GM19328 (cell line): Measurements from ENCODE around the gene CCDC39.
"Not testable (repeated sequence)": the region's sequence is repeated elsewhere in the genome, so short reads cannot be mapped to it uniquely, and the experiment has no call there.

ENCODE experiments used
- ATAC-seq: cut with Tn5 transposase; IDR thresholded peaks from one replicate; pipeline ENCODE4 v1.9.1; 2021; ENCODE audit warnings: mild to moderate bottlenecking, moderate library complexity; ENCODE audit not compliant: unreplicated experiment

Gene CCDC39

DNA sequence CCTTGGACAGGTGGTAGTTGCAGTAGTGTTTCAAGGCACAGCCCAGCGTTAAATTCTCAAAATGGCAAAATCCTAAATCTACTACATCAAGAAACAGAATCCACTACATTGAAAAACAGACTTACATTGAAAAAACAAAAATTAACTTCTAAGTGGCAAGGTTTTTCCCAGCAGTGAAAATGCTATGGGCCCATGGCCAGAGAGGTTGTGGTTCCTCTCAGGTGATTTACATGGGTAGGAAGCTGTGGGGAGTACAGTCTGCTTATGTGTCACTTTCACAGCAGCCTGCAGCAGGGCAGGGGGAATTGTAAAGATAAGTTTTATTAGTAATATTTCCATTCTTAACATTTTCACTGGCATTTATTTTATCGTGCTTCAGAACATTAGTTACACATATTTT lies 52.4 kb downstream of the CCDC39 start:
- ATAC-seq: peak; percentile 96

DNA sequence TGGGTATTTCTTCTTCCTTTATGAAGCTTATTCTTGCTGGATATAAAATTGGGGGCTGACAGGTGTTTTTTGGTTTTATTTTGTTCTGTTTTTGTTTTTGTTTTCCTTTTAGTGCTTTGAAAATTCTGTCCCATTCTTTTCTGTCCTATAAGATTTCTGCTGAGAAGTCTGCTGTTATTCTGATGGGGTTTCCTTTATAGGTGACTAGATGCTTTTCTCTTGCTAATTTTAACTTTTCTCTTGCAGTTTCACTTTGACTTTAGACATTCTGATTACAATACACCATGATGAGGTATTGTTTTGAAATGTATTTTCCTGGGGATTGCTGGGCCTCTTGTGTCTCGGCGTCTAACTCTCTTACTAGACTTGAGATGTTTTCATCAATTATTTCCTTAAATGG lies 54.6 kb downstream of the CCDC39 start:
- no peak for ATAC-seq

DNA sequence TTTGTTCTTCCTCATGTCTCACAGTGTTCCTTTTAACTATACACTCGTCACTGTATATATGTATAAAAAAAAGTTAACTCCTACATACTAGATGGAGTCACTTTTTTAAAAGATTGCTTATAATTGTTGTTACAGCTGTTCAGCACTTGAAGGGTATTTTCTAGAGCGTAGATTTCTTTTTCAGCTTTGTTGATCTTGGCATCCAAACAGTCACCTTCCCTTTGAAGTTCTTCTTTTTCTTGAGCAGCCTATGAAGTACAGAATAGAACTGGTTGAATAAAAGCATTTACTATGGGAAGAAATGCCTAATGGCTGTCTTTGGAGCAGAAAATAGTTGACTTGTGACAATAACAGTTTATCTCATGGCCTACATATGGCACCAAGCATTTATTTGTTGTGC lies 59.6 kb downstream of the CCDC39 start:
- ATAC-seq: no peak

DNA sequence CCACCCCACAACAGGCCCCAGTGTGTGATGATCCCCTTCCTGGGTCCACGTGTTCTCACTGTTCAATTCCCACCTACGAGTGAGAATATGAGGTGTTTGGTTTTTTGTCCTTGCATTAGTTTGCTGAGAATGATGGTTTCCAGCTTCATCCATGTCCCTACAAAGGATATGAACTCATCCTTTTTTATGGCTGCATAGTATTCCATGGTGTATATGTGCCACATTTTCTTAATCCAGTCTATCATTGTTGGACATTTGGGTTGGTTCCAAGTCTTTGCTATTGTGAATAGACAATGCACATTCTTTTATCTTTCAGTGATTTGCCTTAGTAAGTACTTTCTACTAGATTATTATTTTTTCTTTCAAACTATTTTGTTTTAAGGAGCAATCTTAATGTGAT lies 60.7 kb downstream of the CCDC39 start:
- ATAC-seq: not testable (repeated sequence)

DNA sequence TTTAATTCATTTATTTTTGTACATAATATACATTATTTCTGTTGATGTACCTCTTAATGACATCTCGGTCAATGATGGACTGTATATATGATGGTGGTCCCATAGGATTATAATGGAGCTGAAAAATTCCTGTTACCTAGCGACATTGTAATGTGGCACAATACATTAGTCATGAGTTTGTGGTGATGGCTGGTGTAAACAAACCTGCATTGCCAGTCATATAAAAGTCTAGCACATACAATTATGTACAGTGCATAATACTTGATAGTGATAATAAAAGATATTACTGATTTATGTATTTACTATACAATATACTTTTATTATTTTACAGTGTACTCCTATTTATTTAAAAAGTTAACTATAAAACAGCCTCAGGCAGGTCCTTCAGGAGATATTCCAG lies 62.2 kb downstream of the CCDC39 start:
- ATAC-seq: no peak

DNA sequence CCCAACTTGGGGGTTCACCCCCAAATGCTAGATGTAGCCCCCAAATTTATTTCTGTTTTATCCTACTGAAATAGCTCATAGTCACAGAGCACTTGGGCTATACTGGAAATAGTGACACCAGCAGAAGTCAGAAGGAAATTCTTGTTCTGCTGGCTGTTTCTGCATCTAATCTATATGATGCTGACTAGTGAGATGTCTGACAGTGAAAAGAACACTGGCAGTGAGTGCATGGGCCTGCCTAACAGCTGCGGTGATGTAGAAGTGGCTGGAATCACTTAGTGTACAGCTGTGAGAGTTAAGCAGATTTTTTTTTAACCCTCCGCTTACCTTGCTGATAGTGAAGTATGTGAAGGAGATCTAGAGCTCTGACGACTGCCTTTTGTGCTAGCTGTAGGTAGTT lies 63.3 kb downstream of the CCDC39 start:
- ATAC-seq: no peak

GRCh38 chr3:180612364-180612763 lies 66.9 kb downstream of the CCDC39 start:
- ATAC-seq: no peak

DNA sequence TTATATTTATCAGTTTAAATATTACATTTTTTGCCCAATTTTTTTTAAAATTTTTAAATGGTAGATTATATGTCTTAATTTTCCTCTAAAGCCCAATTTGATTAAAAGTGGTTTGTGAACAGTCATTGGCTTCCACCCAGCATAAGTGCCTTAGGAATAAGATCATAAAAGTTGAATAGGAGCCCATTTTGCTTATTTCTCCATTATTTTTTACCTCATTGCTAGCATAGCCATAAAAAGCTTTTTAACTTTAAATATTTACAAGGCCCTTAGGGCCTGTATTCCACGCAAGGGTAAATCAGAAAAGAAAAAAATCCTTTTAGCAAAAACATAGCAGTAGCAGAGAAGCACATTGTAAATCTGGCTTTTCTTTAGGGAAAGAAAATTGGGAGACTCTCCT lies 68.3 kb downstream of the CCDC39 start:
- no peak for ATAC-seq

DNA sequence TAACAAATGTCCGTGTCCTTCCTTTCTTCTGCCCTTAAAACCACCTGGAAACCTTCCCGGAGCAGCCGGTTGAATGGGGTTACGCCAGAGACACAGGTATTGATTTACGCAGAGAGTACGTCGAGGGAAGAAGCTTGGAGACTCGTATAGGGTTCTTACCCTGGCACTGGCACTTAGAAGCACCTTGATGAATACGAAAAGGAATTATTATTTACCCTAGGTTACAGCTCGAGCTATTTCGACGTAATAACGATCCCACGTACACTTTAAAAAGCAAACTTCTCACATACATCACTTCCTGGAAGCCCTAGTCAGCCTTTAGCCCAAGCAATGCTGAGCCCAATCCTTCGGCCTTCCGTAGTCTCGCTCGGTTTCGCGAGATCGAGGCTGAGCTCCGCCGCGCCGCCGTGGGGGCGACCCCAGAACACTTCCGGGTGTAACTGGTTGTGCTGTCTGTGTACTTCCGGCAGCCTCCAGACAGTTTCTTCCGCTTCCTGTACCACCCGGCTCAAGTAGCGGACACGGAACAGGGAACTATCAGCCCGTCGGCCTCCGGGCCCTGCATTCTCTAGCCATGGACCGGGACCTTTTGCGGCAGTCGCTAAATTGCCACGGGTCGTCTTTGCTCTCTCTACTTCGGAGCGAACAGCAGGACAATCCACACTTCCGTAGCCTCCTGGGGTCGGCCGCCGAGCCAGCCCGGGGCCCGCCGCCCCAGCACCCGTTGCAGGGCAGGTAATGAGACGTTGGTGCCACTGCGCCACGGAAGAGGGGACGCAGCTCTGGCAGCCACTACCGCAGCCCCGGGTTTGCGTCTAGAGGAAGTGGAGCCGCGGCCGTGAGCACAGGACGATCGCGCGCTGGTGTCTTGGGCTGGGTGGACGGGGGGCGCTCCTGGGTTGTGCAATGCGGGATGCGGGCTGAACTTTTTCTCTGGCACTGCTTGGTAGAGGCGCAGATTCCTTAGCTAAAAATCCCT lies 77.3 kb downstream of the CCDC39 start, which contains the start of gene TTC14:
Gene TTC14, plus strand, starts transcription at position 476 of the 979 bp plus-strand sequence. Its CDS starts 99 bp downstream, at position 575.
- ATAC-seq: peak; percentile 98

- ATAC-seq: no peak
Observed at GRCh38 chr3:180600473-180600872, 78.8 kb downstream of the CCDC39 start.

DNA sequence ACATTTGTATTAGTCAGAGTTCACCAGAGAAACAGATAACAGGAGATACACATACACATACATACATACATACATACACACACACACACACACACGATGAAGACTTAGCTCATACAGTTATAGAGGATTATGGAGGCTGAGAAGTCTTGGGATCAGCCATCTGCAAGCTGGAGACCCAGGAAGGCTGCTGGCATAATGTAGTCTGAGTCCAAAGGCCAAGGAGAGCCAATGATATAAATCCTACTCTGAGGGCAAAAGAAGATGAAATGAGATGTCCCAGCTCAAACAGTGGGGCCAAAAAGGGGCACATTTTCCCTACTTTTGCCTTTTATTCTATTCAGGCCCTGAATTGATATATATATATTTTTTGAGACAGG lies 83.7 kb downstream of the CCDC39 start:
- ATAC-seq: no peak

GRCh38 chr3:180594631-180595558 lies 84.4 kb downstream of the CCDC39 start:
- no peak for ATAC-seq

GRCh38 chr3:180593631-180594030 lies 85.7 kb downstream of the CCDC39 start:
- not testable (repeated sequence) for ATAC-seq

GRCh38 chr3:180590396-180590795 lies 88.9 kb downstream of the CCDC39 start:
- no peak for ATAC-seq

DNA sequence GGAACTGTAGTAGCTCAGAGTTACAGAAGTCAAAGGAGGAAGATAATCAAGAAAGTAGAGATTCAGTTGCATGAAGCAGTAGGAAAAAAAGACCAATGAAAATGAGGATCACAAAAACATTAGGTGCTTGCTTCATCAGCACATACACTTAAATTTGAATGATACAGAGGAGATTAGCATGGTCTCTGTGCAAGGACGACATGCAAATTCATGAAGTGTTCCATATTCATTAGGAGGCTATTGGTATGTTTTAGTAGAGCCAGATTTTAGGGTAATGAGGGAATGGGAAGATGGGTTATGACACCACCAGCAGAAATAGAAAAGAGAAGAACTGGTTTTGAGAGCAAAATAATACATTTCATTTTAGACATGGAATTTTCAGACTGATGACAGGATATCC lies 98.4 kb downstream of the CCDC39 start:
- ATAC-seq: no peak

DNA sequence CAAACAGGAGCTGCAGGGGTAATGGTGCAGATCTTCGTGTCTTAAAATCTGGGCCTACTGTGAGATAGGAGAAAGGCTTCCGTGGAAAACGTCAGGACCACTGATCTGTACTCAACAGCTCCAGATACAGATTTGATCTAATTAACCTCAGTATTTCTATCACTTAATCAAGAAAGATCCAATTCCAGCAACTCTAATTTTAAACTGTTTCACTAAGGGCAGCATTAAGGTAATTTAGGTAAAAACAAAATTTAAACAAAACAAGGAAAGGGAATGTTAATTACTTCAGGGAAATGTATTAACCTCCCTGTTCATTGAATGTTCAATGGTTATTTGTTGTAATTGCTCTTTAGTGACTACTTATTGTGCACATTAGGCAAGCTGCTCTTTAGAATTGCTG lies 103.7 kb downstream of the CCDC39 start:
- ATAC-seq: no peak

GRCh38 chr3:180571831-180572598 lies 107.3 kb downstream of the CCDC39 start:
- peak; percentile 63 for ATAC-seq

GRCh38 chr3:180570238-180570637 lies 109.1 kb downstream of the CCDC39 start:
- no peak for ATAC-seq

DNA sequence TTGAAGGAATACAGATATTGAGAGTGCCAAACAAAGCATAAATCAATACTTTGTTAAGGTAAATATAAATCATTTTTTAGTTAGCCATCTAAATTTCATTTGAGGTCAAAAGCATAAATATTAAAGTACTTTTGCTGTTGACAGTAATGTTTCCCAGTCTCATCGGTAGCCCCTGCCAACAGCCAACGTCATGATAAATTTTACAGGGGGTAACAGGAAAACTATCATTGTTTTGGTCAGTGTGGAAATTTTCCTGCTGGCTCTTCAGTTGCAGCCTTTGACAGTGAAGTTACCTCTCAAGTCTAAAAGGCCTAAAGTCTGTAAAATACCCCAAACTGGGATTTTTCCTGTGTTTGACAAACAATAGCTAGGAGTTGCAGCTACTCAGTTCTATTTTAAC lies 114.6 kb downstream of the CCDC39 start:
- no peak for ATAC-seq
